HFF-Myc (cell line): ENCODE data around the gene CCS.

ENCODE experiments used
- DNase-seq: peaks from one replicate; pipeline ENCODE4 v3.0.0-alpha.2; 2011; ENCODE audit warnings: low read depth; ENCODE audit errors: extremely low read depth
- H3K4me3 ChIP-seq: replicated peaks from 2 replicates; pipeline ENCODE4 v1.5.1; 2011; ENCODE audit warnings: low read depth, mild to moderate bottlenecking, control low read depth, low read length
- TF ChIP-seq, protein P1 (sequence below): IDR thresholded peaks from 2 replicates; pipeline ENCODE4 v1.5.1; 2012; ENCODE audit warnings: mild to moderate bottlenecking, low read depth, low read length, control low read depth; ENCODE audit errors: missing control alignments

The CCS gene

DNA sequence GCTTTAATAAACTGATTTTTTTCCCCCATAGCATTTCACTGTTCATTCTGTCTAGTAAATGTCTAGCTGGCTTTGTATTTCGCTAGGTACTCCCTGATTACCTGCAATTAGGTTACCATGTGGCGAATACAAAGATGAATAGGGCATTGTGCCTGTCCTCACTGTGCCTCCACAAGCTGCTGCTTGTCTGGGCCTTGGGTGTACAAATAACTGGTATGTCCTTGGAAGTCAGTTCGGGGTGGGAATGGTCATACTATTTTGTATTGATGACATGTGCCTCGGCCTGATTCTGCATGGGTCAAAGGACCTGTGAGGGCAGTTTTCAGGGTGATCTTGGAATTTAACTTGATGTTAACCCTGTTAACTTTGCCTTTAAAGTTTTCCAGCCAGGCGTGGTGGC, 56.9 kb downstream of the CCS start:
- H3K4me3 ChIP-seq = no peak overlapping the region
- TF ChIP-seq, protein P1, sequence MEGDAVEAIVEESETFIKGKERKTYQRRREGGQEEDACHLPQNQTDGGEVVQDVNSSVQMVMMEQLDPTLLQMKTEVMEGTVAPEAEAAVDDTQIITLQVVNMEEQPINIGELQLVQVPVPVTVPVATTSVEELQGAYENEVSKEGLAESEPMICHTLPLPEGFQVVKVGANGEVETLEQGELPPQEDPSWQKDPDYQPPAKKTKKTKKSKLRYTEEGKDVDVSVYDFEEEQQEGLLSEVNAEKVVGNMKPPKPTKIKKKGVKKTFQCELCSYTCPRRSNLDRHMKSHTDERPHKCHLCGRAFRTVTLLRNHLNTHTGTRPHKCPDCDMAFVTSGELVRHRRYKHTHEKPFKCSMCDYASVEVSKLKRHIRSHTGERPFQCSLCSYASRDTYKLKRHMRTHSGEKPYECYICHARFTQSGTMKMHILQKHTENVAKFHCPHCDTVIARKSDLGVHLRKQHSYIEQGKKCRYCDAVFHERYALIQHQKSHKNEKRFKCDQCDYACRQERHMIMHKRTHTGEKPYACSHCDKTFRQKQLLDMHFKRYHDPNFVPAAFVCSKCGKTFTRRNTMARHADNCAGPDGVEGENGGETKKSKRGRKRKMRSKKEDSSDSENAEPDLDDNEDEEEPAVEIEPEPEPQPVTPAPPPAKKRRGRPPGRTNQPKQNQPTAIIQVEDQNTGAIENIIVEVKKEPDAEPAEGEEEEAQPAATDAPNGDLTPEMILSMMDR = no peak

DNA sequence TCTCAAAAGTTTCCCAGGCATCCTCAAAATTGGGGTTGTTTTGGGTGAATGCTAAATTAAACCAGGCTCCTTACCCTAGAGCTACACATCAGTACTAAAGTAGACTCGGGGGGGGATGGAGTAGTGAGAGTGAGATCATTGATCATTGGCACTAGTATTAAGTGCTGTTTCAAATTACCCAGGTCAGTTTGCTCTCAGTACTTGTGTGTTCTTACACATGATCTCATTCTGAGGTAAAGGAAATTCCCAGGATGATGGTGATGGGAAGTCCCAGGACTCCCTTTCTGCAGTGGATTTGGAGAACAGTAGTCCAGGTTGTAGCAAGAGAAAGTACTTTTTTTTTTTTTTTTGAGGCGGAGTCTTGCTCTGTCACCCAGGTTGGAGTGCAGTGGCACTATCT, 58.0 kb downstream of the CCS start:
- DNase-seq = no peak
- H3K4me3 ChIP-seq = no peak overlapping the region
- TF ChIP-seq, protein P1 = no peak

More for the DNA sequence above, 56.9 kb downstream of the CCS start:
- DNase-seq = no peak

DNA sequence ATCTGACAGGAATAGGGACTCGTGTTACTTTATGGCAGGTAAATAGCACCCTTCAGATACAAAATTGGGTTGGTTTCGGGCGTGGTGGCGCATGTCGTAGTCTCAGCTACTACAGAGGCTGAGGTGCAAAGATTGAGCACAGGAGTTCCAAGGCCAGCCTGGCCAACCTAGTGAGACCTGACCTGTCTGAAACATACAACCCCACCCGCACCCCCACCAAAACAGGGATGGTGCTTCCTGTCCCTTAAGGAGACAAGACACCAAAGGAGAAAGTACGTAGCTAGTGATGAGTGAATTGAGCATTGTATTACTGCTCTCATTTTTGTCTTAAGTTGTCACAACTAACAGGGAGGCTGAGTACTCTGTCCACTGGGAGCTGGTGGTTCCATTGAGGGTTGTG, 59.7 kb downstream of the CCS start:
- TF ChIP-seq, protein P1 = no peak
- no peak for DNase-seq
- H3K4me3 ChIP-seq = no peak overlapping the region

DNA sequence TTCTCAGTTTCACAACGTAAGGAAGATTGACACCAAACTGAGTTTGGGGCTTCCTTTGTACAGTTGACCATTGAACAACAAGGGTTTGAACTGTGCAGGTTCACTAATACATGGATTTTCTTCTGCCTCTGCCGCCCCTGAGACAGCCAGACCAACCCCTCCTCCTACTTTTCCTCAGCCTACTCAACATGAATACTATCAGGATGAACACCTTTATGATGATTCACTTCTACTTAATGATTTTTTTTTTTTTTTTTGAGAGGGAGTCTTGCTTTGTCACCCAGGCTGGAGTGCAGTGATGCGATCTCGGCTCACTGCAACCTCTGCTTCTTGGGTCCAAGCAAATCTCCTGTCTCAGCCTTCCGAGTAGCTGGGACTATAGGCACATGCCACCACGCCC, 60.1 kb downstream of the CCS start:
- no peak overlapping the region for H3K4me3 ChIP-seq
- TF ChIP-seq, protein P1 = no peak
- DNase-seq = no peak
